Stimulated activated CD4-positive, alpha-beta T cell treated with anti-CD3 and anti-CD28 coated beads, TNF-alpha, amount 100 ng/mL, for 48 hours (primary cell): ENCODE results near the gene PDGFRA.
A peak's percentile ranks its signal among the peaks of the same experiment; 100 is the strongest.

Source experiments
- DNase-seq, 3 donors: peaks; one replicate each; pipeline ENCODE4 v3.0.0-alpha.2; 2020; ENCODE audit warnings: low read depth in 3 of 3

PDGFRA gene

GRCh38 chr4:54228961-54229501, at the start of gene PDGFRA:
Gene PDGFRA (plus strand): TSS chr4:54229293. CDS start chr4:54258769, 29,476 bp downstream.
- DNase-seq: no peak

DNA sequence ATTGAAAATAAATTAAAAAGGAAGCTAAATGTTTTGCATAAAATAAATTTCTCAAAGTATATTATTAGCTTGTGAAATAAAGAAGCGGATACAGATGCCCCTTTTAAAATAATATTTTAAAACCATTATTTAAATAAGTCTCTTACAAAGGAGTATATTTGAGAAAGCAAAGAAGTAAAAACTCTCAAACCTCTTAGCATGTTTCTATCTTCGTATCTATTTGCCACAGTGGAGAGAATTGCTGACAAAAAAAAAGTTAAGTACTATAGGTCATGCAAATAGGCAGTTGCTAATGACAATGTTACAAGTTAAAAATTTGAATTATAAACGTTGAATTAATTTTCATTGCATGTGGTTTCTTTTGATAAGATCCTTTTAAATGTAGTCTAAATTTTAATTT, 44.5 kb upstream of the PDGFRA start:
- DNase-seq: no peak

DNA sequence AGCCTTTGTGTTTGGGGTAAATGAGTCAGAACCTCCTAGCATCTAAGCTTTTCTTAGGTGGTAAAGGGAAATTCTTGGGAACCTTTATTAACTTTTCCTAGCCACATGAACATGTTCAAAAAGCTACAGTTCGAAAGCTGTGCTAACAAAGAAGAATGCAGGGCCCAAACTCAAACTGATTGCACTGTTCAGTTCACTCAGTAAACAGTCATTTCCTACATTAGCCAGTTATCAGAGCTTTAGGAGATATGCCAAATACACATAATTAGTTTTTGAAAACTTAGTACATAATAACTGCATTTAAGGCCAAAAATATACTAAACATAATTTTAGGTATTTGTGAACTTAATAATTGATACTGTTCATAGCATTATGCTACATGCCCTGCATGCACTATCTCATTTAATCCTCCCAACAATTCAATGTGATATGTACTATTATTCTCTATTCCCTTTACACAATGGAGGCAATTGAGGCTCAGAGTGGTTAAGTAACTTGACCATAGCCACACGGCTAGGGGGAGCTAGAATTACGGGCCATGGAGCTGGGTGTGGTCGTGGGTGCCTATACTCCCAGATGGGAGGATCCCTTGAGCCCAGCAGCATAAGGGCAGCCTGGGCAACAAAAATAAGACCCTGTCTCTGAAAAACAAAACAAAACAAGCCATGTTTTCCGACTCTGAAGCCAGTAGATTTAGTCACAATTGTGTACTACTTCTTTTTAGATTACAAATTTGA, 43.9 kb upstream of the PDGFRA start:
- no peak for DNase-seq

DNA sequence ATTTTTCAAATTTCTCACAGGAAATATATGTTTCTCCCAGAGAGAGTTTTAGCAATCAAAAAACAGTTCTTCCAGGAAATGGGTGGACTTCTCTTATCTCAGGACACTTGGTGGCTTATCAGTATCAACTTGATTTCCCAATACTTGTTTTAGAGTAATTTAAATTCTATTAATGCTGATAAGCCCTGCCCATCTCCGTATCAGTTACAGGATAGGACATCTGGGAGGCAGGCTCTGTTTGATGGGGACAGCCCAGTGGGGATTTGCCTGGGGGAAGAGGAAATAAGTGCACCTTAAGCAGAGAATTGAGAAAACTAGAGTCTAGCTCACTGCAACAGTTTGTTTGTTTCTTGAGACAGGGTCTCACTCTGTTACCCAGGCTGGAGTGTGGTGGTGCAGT, 43.2 kb upstream of the PDGFRA start:
- DNase-seq: no peak

- DNase-seq: no peak
These were observed 42.7 kb upstream of the PDGFRA start for GRCh38 chr4:54186371-54186770.

GRCh38 chr4:54187148-54187547, 41.9 kb upstream of the PDGFRA start:
- DNase-seq: no peak

DNA sequence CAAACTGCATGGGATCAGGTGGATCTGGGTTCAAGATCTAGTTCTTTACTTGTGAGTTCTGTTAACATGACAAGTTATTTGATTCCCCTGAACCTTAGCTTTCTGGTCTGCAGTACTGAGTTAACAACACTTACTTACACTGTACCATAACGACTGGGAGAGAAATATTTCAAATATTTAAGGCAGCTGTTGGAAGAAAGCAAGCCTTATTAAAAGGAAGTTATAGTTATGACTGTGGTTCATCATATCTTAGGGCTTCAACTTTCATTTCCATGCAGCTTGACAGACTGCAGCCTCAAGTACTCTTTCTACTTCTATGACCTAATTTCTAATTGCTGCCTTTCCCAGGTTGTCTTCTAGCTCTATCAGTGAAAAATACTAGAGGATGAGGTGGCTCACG, 40.0 kb upstream of the PDGFRA start:
- DNase-seq: no peak

DNA sequence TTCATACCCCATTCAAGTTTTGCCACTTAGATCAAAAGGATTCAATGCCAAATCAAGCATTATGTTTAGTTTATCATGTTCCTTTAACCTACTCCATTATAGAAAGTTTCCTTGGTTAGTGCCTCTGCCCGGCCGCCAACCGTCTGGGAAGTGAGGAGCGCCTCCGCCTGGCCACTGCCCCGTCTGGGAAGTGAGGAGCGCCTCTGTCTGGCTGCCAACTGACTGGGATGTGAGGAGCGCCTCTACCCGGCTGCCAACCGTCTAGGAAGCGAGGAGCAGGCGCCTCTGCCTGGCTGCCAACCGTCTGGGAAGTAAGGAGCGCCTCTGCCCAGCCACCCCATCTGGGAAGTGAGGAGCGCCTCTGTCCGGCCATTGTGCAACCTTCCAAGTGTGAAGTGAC, 36.3 kb upstream of the PDGFRA start:
- no peak for DNase-seq

DNA sequence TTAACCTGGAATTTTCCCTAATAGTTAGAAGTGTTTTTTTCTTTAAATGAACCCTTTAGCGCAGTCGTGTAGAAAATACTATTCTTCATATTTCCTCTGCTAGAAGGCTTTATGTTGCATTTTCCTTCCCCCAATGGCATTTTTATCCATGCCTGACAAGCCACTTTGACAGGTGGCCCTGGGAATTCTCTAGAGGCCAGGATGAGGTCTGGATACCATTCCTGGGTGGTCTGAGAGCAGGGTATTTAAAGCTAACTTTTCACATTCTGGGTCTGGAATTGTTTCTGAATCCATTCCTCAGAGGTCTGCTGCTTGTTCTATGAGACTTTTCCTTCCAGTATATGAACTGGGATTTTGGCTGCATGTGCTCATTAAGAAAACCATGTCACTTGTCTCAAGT, 31.2 kb upstream of the PDGFRA start:
- no peak for DNase-seq

DNA sequence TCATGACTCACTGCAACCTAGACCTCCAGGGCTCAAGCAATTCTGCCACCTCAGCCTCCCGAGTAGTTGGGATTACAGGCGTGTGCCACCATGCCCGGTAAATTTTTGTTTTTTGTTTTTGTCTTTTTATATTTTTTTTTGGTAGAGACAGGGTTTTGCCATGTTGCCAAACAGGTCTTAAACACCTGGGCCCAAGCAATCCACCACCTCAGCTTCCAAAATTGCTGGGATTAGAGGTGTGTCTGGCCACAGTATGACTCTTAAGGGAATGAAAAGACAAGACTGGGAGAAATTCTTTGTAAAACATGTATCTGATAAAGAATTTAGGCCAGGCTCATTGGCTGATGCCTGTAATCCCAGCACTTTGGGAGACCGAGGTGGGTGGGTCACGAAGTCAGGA, 29.2 kb upstream of the PDGFRA start:
- no peak for DNase-seq

DNA sequence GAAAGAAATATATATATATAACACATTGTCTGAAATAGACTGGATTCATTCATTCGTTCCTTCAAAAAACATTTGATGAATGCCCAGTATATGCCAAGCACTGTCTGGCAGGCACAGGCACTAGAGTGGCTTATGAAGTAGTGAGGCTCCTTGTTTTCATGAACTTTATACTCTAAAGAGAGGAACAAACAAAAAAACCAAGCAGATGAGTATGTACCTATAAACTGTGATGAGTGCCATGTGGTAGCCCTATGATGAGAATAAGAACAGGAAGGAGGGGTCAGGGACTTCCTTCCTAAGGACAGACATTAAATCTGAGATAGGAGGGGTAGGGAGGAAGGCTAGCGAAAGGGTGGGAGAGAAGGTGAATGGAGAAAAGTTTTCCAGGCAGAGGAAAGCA, 19.5 kb upstream of the PDGFRA start:
- DNase-seq: no peak

- no peak for DNase-seq
These were observed 16.1 kb upstream of the PDGFRA start for GRCh38 chr4:54213001-54213400.

DNA sequence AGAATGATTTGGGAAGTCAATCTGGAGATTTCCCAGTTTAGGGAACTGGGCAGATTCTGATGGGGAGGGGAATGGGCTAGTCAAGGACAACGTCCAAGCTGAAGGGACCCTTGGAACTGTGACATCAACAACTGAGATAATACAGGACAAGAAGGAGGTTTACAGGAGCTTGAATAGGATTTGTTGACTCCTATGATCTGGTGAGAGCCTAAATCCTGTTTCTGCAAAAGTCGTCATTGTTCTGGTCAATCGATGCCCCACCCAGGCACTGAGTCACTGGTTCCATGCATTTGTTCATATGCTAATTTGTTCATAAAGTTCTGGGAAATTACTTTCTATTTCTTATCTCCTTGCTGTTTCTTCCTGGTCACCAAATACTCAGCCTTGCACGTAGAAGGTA, 15.3 kb upstream of the PDGFRA start:
- DNase-seq: no peak

DNA sequence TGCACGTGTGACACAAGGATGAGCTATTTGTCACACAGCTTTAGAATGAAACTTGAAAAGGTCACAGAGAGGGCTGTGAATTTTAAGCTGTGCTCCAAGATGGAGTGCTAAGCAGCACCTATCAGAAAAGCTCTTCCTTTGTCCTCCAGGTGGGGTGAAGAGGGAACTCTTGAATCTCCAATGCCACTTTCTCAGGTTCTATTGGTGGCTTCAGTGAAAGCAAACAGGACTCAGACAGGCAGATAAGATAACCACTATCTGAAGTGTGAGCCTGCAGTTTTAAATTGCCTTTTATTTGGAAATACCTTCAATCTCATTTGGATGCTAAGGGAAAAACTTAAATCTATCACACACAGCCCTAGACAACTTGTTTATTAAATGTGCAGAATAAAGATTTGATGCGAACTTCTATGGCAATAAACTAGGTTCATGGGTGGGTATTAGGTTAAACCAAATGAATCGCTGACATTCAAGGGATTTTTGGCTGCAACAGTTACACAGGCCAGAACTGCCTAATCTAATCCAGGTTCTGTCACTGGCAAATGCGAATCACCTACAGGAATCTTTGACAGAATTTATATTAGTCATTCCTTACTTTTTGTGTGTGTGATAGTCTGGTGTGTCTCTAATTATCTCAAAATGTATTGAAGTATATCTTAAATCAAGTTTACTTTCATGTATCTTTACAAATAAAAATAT, 13.6 kb upstream of the PDGFRA start:
- DNase-seq: no peak

- DNase-seq: peak in 1 of 3 donors; percentile 25
These were observed 11.2 kb upstream of the PDGFRA start for GRCh38 chr4:54217642-54218495.

GRCh38 chr4:54218736-54219135, 10.4 kb upstream of the PDGFRA start:
- no peak for DNase-seq

GRCh38 chr4:54224996-54225597, 4.0 kb upstream of the PDGFRA start:
- no peak for DNase-seq

- no peak for DNase-seq
These were observed 3.3 kb upstream of the PDGFRA start for GRCh38 chr4:54225598-54226403.

DNA sequence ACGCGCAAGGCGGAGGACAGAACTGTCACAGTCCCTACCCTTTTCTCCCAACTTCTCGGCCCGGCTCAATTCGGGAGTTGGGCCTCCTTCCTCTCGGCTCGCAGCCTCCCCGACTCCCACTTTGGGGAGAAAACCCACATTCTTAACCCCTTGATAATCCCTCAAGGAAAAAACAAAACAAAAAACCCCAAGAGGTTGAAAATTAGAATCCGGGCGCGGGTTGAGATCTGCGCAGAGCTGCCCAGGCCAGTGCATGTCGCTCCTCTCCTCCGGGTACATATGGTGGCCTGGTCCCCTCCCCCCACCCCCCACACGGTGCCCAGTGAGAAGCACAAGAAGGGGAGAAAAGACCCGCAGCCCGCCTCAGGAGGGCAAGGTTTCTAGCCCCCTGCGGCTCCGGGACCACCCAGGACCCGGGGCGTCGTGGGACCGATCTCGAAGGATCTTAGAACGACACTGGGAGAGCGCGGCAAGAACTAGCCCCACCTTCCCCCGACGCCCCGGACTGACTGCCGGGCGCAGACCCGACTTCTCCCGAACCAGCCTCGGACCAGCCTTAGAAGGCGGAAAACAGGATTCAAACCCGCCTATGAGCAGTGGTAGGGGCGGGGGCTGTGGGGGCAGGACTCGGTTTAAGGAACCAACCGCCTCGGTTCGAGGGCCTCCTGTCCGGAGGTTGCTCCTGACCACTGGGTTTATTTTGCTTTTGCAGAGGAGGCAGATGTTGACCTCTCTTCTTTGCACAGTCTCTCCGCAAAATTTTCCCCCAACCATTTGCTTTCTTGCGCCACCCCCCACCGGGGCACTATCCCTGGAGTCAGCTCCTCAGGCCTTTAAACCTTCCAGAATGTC, 2.5 kb upstream of the PDGFRA start:
- no peak for DNase-seq
